ENCODE data around the gene OSBPL1A.
"Not testable (repeated sequence)": the region's sequence is repeated elsewhere in the genome, so short reads cannot be mapped to it uniquely, and the experiment has no call there.

Gene OSBPL1A

DNA sequence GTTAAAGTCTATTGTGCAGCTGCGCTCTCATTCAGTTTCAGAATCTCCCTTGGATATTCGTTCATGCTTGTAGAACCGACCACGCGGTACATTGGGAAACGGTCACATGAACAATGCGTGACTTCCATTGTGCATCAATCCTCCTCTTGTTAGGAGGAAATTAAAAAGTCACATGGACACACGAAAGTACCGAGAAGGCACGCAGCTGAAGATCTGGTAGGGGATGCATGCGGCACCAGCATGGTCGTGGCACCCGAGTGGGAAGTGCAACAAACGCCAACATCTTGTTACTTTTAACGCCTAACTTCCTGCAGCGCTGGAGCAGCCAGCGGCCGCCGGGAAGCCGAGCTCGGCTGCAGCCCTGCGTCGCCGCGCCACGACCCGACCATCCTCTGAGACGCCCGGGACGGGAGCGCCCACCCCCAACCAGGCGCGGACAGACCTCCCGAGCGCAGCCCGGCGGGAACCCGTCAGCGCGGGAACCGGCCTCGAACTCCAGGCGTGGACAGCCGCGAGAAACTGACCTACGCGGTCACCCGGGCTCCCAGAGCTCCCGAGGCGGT, 412 bp downstream of the OSBPL1A start:
- DNase-seq (ENCODE audit: low read depth in 2 of 2), result peak in 1 of 2 donors; percentile 10

DNA sequence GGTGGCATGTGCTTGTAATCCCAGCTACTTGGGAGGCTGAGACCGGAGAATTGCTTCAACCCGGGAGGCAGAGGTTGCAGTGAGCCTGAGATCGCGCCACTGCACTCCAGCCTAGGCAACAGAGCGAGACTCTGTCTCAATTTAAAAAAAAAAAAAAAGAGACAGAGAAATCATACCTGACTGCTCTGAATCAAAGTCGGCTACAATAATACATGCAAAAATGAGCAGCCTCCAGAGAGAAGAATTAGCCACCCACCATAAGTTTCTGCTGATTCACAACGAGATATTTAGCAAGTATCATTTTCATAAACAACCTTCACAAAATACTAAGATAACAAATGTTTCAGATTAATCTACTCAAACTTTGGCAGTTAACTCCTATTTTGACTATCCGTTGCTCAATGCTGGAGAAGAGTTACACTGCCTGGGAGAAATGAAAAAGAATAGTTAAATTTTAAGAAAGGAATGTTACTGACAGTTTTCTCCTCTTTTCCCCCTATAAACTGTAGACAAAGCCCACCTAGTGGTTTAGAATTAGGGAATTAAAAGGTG, 1.5 kb downstream of the OSBPL1A start:
- no peak for DNase-seq (ENCODE audit: low read depth in 2 of 2)

DNA sequence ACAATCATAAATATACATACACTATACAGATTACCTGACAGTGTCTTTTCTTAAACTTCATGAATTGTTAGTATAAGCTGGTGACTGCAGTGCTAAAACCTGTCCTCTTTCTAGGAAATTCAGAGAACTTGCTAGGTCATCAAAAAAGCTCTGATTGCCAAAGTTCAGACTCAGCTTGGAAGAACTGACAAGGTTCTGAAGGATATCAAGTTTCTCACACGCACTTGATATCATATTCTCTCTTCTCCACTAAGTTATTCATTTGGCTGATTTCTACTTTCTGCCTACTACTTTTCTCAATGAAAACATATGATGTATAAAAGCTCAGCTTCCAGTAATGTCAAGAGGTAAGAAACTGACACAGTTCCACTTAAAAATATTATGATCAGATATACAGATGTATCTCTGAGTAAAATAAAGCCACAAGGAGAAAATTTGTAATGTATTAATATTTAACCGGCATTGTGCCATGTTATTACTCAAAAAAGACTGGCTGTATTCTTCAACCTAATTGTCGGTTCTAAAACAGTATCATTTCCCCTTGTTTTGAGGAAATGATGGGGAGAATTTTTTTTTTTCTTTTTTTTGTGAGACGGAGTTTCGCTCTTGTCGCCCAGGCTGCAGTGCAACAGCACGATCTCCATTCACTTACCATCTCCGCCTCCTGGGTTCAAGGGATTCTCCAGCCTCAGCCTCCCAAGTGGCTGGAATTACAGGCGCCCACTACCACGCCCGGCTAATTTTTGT, 2.4 kb downstream of the OSBPL1A start:
- DNase-seq (ENCODE audit: low read depth in 2 of 2), result no peak

GRCh38 chr18:24388957-24389356, 8.7 kb downstream of the OSBPL1A start:
- no peak for DNase-seq (ENCODE audit: low read depth in 2 of 2)

DNA sequence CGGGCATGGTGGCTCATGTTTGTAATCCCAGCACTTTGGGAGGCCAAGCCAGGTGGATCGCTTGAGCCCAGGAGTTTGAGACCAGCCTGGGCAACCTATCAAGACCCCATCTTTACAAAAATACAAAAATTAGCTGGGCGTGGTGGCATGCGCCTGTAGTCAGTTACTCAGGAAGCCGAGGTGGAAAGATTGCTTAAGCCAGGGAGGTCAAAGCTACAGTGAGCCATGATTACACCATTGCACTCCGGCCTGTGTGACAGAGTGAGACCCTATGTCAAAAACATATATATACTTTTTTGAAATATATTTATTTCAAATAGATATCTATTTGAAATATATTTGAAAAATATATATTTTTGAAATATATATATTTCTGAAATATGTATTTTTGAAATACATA, 10.9 kb downstream of the OSBPL1A start:
- no peak for DNase-seq (ENCODE audit: low read depth in 2 of 2)

DNA sequence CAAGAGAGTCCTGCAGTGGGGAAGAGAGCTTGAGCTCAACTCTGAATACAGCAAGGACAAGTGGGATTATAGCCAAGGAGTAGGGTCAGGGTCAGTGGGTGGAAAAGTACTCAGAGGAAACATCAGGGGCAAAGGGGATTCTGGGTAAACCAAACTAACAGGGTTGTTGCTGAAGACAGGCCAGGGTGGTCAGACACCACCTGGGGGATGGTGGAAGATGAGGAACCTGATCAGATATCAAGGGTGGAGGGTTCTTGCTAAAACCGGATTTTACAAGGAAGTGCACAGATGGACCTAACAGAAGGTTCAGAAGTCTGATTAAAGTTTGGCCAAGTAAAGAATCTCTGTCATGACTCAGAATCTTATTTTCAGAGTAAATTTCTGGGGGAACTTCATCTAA, 16.5 kb downstream of the OSBPL1A start:
- no peak for DNase-seq (ENCODE audit: low read depth in 2 of 2)

GRCh38 chr18:24380163-24380747, 17.4 kb downstream of the OSBPL1A start:
- no peak for DNase-seq (ENCODE audit: low read depth in 2 of 2)

- no peak for DNase-seq (ENCODE audit: low read depth in 2 of 2)
Observed at GRCh38 chr18:24378598-24378997, 19.0 kb downstream of the OSBPL1A start.

DNA sequence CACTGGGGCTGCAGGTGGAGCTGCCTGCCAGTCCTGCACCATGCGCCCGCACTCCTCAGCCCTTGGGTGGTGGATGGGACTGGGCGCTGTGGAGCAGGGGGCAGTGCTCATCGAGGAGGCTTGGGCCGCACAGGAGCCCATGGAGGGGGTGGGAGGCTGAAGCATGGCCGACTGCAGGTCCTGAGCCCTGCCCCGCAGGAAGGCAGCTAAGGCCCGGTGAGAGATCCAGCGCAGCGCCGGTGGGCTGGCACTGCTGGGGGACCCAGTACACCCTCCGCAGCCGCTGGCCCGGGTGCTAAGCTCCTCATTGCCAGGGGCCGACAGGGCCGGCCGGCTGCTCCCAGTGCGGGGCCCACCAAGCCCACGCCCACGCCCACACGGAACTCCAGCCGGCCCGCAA, 21.1 kb downstream of the OSBPL1A start:
- not testable (repeated sequence) for DNase-seq (ENCODE audit: low read depth in 2 of 2)

DNA sequence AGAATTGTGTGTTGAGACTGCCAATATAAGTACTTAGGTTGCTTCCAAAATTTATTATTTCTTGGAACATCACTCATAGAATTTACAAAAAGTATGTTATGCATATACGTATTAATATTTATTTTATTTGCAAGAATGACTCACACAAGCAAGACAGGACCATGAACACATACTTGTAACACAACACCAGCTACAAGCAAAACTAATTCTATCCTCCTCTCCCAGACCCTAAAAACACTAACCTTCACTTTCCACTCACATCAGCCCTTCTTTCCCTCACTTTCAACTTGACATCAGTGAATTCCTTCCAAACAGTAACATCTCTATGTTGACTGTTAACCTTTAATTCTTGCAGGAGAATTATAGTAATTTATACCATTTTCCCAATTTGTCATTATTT, 24.3 kb downstream of the OSBPL1A start:
- no peak for DNase-seq (ENCODE audit: low read depth in 2 of 2)

DNA sequence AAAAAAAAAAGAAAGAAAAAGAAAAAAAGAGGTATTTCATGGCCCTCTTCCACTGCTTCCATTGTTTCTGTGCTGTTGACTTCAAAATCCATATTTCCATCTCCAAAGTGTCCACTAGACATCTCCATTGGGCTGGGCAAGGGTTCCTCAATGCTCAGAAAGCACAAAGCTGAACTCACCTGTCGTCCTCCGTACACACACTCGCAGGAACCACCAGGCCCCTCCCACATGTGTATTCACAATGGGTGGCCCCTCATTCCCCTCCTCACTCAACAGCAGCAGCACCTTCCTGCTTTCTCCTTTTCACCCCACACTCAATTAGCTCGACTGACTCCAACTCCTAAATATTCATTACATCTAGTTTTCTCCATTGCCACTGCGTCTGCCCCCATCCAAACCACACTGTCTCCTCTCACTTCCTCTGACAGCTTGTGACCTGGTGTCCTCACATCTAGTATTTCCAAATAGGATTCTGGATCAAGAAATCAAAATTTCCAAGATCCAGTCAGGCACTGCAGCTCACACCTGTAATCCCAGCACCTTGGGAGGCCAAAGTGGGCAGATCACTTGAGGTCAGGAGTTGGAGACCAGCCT, 25.2 kb downstream of the OSBPL1A start:
- DNase-seq (ENCODE audit: low read depth in 2 of 2), result no peak

DNA sequence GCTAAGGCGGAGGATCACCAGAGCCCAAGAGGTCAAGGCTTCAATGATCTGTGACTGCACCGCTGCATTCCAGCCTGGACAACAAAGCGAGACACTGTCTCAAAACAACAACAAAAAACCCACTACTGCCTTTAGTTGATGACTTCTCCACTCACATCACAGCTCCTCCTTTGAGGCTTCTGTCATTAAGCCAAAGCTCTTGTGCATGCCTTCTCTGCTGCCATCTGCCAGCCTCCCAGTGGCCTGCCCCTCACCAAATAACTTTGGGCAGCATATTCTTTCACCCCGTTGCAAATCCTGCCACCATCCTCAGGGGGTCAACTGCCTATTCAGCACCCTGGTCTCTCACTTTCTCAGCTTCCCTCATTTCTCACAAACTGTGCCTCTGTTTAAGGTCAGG, 27.5 kb downstream of the OSBPL1A start:
- DNase-seq (ENCODE audit: low read depth in 2 of 2), result no peak

DNA sequence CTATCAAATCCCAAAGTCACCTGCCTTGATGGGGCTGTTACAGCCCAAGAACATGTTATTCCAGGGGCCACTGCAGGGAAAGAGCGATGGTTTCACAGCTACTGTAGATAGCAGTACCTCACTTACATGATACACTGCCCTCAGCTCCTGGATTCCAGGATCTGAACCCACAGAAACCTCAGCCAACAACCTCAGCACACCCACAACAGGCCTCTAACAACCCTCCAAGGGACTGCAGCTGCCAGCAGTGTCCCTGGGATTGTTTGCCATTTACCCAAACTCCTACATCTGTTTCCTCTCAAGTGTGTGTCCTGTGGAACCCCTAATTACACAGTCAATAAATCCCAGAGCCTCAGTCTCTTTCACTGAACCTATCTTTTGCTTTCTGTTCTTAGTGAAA, 28.2 kb downstream of the OSBPL1A start:
- no peak for DNase-seq (ENCODE audit: low read depth in 2 of 2)

DNA sequence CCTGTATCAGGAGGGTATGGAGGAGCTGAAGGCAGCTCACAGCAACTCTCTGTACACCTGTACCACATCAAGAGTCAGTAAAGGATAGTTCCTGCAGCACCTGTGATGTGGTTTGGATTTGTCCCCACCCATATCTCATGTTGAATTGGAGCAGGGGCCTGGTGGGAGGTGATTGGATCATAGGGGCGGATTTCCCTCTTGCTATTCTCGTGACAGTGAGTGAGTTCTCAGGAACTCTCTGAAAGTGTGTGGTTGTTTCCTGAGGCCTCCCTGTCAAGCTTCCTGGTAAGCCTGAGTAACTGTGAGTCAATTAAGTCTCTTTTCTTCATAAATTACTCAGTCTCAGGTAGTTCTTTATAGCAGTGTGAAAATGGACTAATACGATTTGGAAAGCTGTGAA, 28.9 kb downstream of the OSBPL1A start:
- peak; percentile 20 to 36 for DNase-seq (ENCODE audit: low read depth in 2 of 2)

DNA sequence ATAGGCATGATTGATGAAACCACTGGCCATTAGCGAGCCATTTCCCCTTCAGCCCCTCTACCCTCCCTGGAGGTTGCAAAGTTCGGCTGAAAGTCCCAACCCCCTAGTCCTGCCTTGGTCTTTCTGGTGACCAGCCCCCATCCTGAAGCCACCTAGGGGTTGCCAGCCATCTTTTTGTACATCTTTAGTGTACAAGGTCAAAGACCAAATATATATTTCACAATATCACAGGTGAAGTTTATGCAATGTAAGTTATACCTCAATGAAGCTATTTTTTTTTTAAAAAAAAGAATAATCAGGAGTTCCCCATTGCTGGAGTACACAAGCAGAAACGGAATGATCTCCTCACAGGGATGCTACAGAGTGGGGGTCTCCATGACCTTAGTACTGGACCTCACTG, 31.3 kb downstream of the OSBPL1A start:
- DNase-seq (ENCODE audit: low read depth in 2 of 2), result no peak

DNA sequence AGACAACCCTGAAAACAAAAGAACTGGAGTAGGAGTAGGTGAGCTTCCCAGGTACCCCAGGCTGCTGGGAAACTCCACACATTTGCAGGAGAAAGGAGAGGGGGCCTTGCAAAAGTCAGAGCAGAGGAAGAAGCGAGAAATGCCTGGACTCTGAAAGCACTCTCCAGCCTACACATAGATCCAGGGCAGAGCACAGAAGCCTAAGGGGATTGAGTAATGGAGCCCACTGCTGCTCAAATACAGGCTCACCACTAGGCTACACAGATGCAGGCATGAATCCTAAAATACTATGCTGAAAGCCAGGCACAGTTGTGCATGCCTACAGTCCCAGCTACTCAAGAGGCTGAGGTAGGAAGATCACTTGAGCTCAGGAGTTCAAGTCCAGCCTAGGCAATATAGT, 33.4 kb downstream of the OSBPL1A start:
- DNase-seq (ENCODE audit: low read depth in 2 of 2), result no peak

- no peak for DNase-seq (ENCODE audit: low read depth in 2 of 2)
Observed at GRCh38 chr18:24362757-24363156, 34.9 kb downstream of the OSBPL1A start.

- DNase-seq (ENCODE audit: low read depth in 2 of 2), result not testable (repeated sequence)
Observed at GRCh38 chr18:24359787-24360530, 37.7 kb downstream of the OSBPL1A start.

- DNase-seq (ENCODE audit: low read depth in 2 of 2), result no peak
Observed at GRCh38 chr18:24354278-24354677, 43.3 kb downstream of the OSBPL1A start.

- no peak for DNase-seq (ENCODE audit: low read depth in 2 of 2)
Observed at GRCh38 chr18:24346254-24346653, 51.4 kb downstream of the OSBPL1A start.

GRCh38 chr18:24344509-24344908, 53.1 kb downstream of the OSBPL1A start:
- no peak for DNase-seq (ENCODE audit: low read depth in 2 of 2)

GRCh38 chr18:24342347-24342746, 55.3 kb downstream of the OSBPL1A start:
- DNase-seq (ENCODE audit: low read depth in 2 of 2), result no peak

All from stimulated activated CD4-positive, alpha-beta T cell treated with anti-CD3 and anti-CD28 coated beads, Interleukin-1b, Interleukin-23, amount 100 ng/mL, for 4 hours (primary cell).